Measurements from ENCODE around the gene SFMBT2. TPM values are rescaled to one million over a fixed set of nuclear protein-coding genes. Genes with fewer than 3 reads are reported as not detected.

SFMBT2 gene
- total and polyA plus RNA-seq, 2 of the 4 experiments (the other 2 are of a cell fraction): 0.70 to 1.3 TPM

- CTCF ChIA-PET: no interaction called here
- no peak overlapping the region for H2BK20ac ChIP-seq (ENCODE audit: low read depth, low read length)
- H2BK5ac ChIP-seq (ENCODE audit: low read depth, low read length, poor library complexity, severe bottlenecking): no peak overlapping the region
- no peak overlapping the region for H3K56ac ChIP-seq (ENCODE audit: extremely low read depth, insufficient read depth, low read length)
- no peak overlapping the region for H2BK120ac ChIP-seq (ENCODE audit: low read depth, low read length)
- H2BK15ac ChIP-seq (ENCODE audit: low read depth, low read length): no peak overlapping the region
- H2AK9ac ChIP-seq (replicated peaks; ENCODE audit: low read depth, low read length, poor library complexity): no peak overlapping the region
- no peaks in the 10 kb centered on the region; the same call in 1 of the 2 replicates for H3K9me3 ChIP-seq (ENCODE audit: control insufficient read depth, insufficient read depth, low read length)
- no peak overlapping the region for H3K23ac ChIP-seq (ENCODE audit: low read depth, low read length)
- H4K20me1 ChIP-seq (ENCODE audit: insufficient read depth, low read length): no peaks in the 10 kb centered on the region
- no peak overlapping the region for H4K5ac ChIP-seq (ENCODE audit: low read depth, low read length)
- no peak overlapping the region for H2AK5ac ChIP-seq (ENCODE audit: low read depth, low read length)
- intact Hi-C loops (cut with micrococcal nuclease) (no loop called here), dilution Hi-C loops (cut with HindIII; ENCODE audit: low sequenced_read_pairs, unreplicated experiment) (no loop called here), in situ Hi-C loops (cut with MboI; ENCODE audit: low sequenced_read_pairs) (no loop called here)
- POLR2A ChIA-PET (ENCODE audit: unreplicated experiment): no interaction called here
- H3K4me1 ChIP-seq (ENCODE audit: control insufficient read depth, insufficient read depth, low read length): no peaks in the 10 kb centered on the region
- H3K4me3 ChIP-seq (ENCODE audit: insufficient read depth, low read depth, low read length): no peak overlapping the region
- H3K9me1 ChIP-seq (ENCODE audit: insufficient read depth, low read length): no peaks in the 10 kb centered on the region
- H3K27ac ChIP-seq (ENCODE audit: insufficient read depth, low read length): no peak overlapping the region
- H2AFZ ChIP-seq (replicated peaks; ENCODE audit: low read length, poor library complexity): no peak overlapping the region
- ATAC-seq (ENCODE audit: low read depth) (no peak), DNase-seq (no peak)
- no peaks in the 10 kb centered on the region for H3K36me3 ChIP-seq (ENCODE audit: control insufficient read depth, insufficient read depth, low read length)
- BruUV-seq (replicated peaks): no TSS peak
- H3K9ac ChIP-seq (ENCODE audit: low read depth, low read length): no peak overlapping the region
- TF ChIP-seq CTCF (conservative IDR thresholded peaks at IDR 0.05; ENCODE audit: low read depth, low read length) (no peak), CHD1 (IDR thresholded peaks at IDR 0.05; ENCODE audit: low read depth, low read length) (no peak), MAFK (IDR thresholded peaks at IDR 0.05; ENCODE audit: low read depth, low read length) (no peak), NFE2L2 (IDR thresholded peaks at IDR 0.05; ENCODE audit: low read depth, low read length) (no peak), RAD21 (IDR thresholded peaks at IDR 0.05; ENCODE audit: low read length) (no peak), MAZ (IDR thresholded peaks at IDR 0.05; ENCODE audit: borderline replicate concordance, low read depth, low read length) (no peak), SMC3 (IDR thresholded peaks at IDR 0.05; ENCODE audit: low read depth, low read length) (no peak), USF2 (IDR thresholded peaks at IDR 0.05; ENCODE audit: low read depth, low read length) (no peak), RCOR1 (IDR thresholded peaks at IDR 0.05; ENCODE audit: insufficient replicate concordance, low read length) (no peak)
- no peak overlapping the region for H4K8ac ChIP-seq (ENCODE audit: low read depth in 2 of 2, low read length in 2 of 2)
- H3K4ac ChIP-seq (ENCODE audit: low read depth, low read length): no peak overlapping the region
- 74% methylated on average over 8 of the region's 14 CpGs; no CpG with 5 or more reads in 1 of the 2 experiments for WGBS, 2 experiments (ENCODE audit: extremely low coverage in 2 of 2, insufficient read length in 1 of 2)
- H3K4me2 ChIP-seq (ENCODE audit: low read depth, low read length): no peak overlapping the region
- no peaks in the 10 kb centered on the region for H3K27me3 ChIP-seq (ENCODE audit: control insufficient read depth, insufficient read depth, low read length)
- H3K79me1 ChIP-seq (ENCODE audit: low read depth in 1 of 2, low read length in 2 of 2): no peaks in the 10 kb centered on the region
- no peak overlapping the region for H3K14ac ChIP-seq (replicated peaks; ENCODE audit: low read depth, low read length)
- no peak overlapping the region for H4K91ac ChIP-seq (ENCODE audit: insufficient read depth, low read depth, low read length)
- no peak overlapping the region for H3K18ac ChIP-seq (ENCODE audit: low read depth, low read length)
Measured at GRCh38 chr10:7457478-7458316, 46.9 kb upstream of the SFMBT2 start.

All from IMR-90 (cell line).